ENCODE results near the gene NEK2. TPM values are rescaled to one million over a fixed set of nuclear protein-coding genes. Genes with fewer than 3 reads are reported as not detected.

The NEK2 gene
- total and polyA plus RNA-seq, 2 donors (not counting 1 experiment from before 2014, with no cell fraction given) = 0.09 TPM; not detected in 1

DNA sequence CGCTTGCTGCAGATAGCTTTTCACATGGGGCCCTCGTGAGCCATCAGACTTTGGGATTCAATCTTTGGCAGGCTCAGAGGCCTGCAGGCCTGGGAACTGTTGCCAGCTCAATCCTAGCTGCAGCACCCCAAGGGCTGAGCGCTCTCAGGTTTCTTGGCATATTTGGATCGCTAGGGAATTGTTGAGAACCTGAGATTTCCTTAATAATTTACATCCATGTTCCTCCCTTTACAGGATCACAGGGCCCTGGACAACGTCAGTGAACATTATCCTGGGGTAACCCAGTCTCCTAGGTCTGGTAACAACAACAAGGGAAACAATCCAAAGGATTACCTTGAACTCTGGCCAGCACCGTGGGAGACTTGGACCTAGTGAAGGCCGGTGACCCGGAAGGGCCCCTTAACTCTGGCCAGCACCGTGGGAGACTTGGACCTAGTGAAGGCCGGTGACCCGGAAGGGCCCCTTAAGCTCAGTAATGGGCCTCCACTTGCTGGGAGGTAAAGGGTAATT is 49.3 kb upstream of the NEK2 start:
- CTCF ChIA-PET = no interaction called here

DNA sequence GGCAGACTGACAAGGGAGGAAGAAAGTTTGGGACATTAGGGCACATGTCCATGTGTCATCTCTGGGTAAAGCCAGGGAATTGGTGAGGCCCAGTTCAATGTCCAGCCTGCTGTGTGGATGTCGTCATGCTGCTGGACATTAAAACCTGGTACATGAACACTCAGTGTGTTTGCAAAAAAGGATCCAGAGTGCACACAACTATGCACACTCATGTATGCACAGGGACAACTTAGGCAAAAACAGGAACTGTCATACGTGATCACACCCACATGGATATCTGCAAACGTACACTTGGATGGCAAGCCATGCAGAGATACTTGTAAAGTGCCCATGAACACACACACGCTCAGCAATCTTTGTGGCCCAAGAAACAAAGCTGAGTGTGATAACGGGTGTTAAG is 47.9 kb upstream of the NEK2 start:
- Mint-ChIP-seq H3K4me1 (no peaks in the 10 kb centered on the region), H3K27me3 (peaks cover 14% of the 10 kb centered on the region), H3K4me3 (no peak overlapping the region), H3K9me3 (ENCODE audit: insufficient read depth) (peaks cover 3% of the 10 kb centered on the region), H3K27ac (no peak overlapping the region)
- ATAC-seq (ENCODE audit: low read depth) (no peak), DNase-seq (no peak)
- CTCF ChIA-PET = no interaction called here
- H3K79me2 ChIP-seq (ENCODE audit: control insufficient read depth, insufficient read depth, low read length) = no peaks in the 10 kb centered on the region
- intact Hi-C loops (cut with micrococcal nuclease) = no loop called here
- no peaks in the 10 kb centered on the region for H3K27me3 ChIP-seq (replicated peaks in 1 of 4; ENCODE audit: control extremely low read depth in 1 of 4, control insufficient read depth in 3 of 4, insufficient read depth in 4 of 4, low read length in 3 of 4)
- H4K20me1 ChIP-seq (ENCODE audit: control insufficient read depth, insufficient read depth, low read length, poor library complexity, severe bottlenecking) = no peaks in the 10 kb centered on the region
- WGBS (ENCODE audit: insufficient coverage) = 97% methylated on average over 4 of the region's 5 CpGs
- H2AFZ ChIP-seq (ENCODE audit: insufficient read depth, low read depth, low read length, poor library complexity, severe bottlenecking) = no peak overlapping the region
- no peak overlapping the region for H3K9ac ChIP-seq (ENCODE audit: low read length)
- TF ChIP-seq CTCF (IDR thresholded peaks at IDR 0.05) (no peak), EZH2 (IDR thresholded peaks at IDR 0.05; ENCODE audit: borderline replicate concordance, insufficient read depth, low read depth, low read length, poor library complexity, severe bottlenecking) (no peak)
- POLR2A ChIA-PET = no interaction called here
- peaks cover 2 to 9% (median 3%) of the 10 kb centered on the region in 3 donors for H3K9me3 ChIP-seq (ENCODE audit: control extremely low read depth in 1 of 3, control insufficient read depth in 2 of 3, insufficient read depth in 1 of 3, low read length in 2 of 3)
- H3K4me1 ChIP-seq (ENCODE audit: control insufficient read depth in 2 of 2, insufficient read depth in 2 of 2, low read length in 2 of 2) = no peaks in the 10 kb centered on the region
- H3K4me3 ChIP-seq (ENCODE audit: control extremely low read depth in 1 of 5, extremely low read depth in 1 of 5, insufficient read depth in 1 of 5, low read depth in 2 of 5, low read length in 4 of 5) = no peak overlapping the region
- no peak overlapping the region for H3K27ac ChIP-seq (ENCODE audit: low read length in 2 of 2)
- no peaks in the 10 kb centered on the region for H3K36me3 ChIP-seq (replicated peaks in 1 of 2; ENCODE audit: control extremely low read depth in 1 of 2, control insufficient read depth in 1 of 2, extremely low read depth in 1 of 2, insufficient read depth in 2 of 2, low read length in 1 of 2)
- H3K4me2 ChIP-seq (replicated peaks; ENCODE audit: low read depth, low read length, poor library complexity, severe bottlenecking) = no peak overlapping the region

More for the DNA sequence above, 49.3 kb upstream of the NEK2 start:
- Histone ChIP-seq H3K9ac (ENCODE audit: low read length) (no peak overlapping the region), H2AFZ (ENCODE audit: insufficient read depth, low read depth, low read length, poor library complexity, severe bottlenecking) (no peak overlapping the region), H3K27ac (ENCODE audit: low read length in 2 of 2) (no peak overlapping the region), H3K79me2 (ENCODE audit: control insufficient read depth, insufficient read depth, low read length) (no peaks in the 10 kb centered on the region), H3K9me3 (ENCODE audit: control extremely low read depth in 1 of 3, control insufficient read depth in 2 of 3, insufficient read depth in 1 of 3, low read length in 2 of 3) (peaks cover 2 to 4% (median 2%) of the 10 kb centered on the region in 3 donors), H3K4me2 (replicated peaks; ENCODE audit: low read depth, low read length, poor library complexity, severe bottlenecking) (no peak overlapping the region), H3K36me3 (replicated peaks in 1 of 2; ENCODE audit: control extremely low read depth in 1 of 2, control insufficient read depth in 1 of 2, extremely low read depth in 1 of 2, insufficient read depth in 2 of 2, low read length in 1 of 2) (no peaks in the 10 kb centered on the region), H4K20me1 (ENCODE audit: control insufficient read depth, insufficient read depth, low read length, poor library complexity, severe bottlenecking) (no peaks in the 10 kb centered on the region), H3K27me3 (replicated peaks in 1 of 4; ENCODE audit: control extremely low read depth in 1 of 4, control insufficient read depth in 3 of 4, insufficient read depth in 4 of 4, low read length in 3 of 4) (no peaks in the 10 kb centered on the region), H3K4me1 (ENCODE audit: control insufficient read depth in 2 of 2, insufficient read depth in 2 of 2, low read length in 2 of 2) (no peaks in the 10 kb centered on the region), H3K4me3 (ENCODE audit: control extremely low read depth in 1 of 5, extremely low read depth in 1 of 5, insufficient read depth in 1 of 5, low read depth in 2 of 5, low read length in 4 of 5) (no peak overlapping the region)
- ATAC-seq (ENCODE audit: low read depth) (no peak), DNase-seq (no peak)
- H3K9me3 Mint-ChIP-seq (ENCODE audit: insufficient read depth) = peaks cover 3% of the 10 kb centered on the region
- no peak for TF ChIP-seq CTCF (IDR thresholded peaks at IDR 0.05)
- TF ChIP-seq EZH2 (IDR thresholded peaks at IDR 0.05; ENCODE audit: borderline replicate concordance, insufficient read depth, low read depth, low read length, poor library complexity, severe bottlenecking) = no peak
- POLR2A ChIA-PET = no interaction called here
- no peak overlapping the region for H3K4me3 Mint-ChIP-seq
- H3K4me1 Mint-ChIP-seq = no peaks in the 10 kb centered on the region
- 82% methylated on average over 9 of the region's 11 CpGs for WGBS (ENCODE audit: insufficient coverage)
- no peak overlapping the region for H3K27ac Mint-ChIP-seq
- intact Hi-C loops (cut with micrococcal nuclease) = no loop called here
- H3K27me3 Mint-ChIP-seq = peaks cover 14% of the 10 kb centered on the region

Measured in B cell (primary cell).